GM21529 (cell line): ENCODE results near the gene GOLGA2.

Experiments used
- ATAC-seq: cut with Tn5 transposase; IDR thresholded peaks from one replicate; pipeline ENCODE4 v1.9.1; 2021; ENCODE audit not compliant: unreplicated experiment

GOLGA2 gene

GRCh38 chr9:128257907-128258306 lies 17.9 kb downstream of the GOLGA2 start:
- no peak for ATAC-seq

GRCh38 chr9:128257086-128257825 lies 18.6 kb downstream of the GOLGA2 start:
- ATAC-seq, result no peak

- ATAC-seq, result no peak
Measured at GRCh38 chr9:128254855-128255759, 20.7 kb downstream of the GOLGA2 start.

- no peak for ATAC-seq
Measured at GRCh38 chr9:128254362-128254761, 21.4 kb downstream of the GOLGA2 start.

GRCh38 chr9:128253991-128254346 lies 21.8 kb downstream of the GOLGA2 start:
- no peak for ATAC-seq

GRCh38 chr9:128253140-128253990 lies 22.4 kb downstream of the GOLGA2 start:
- no peak for ATAC-seq

GRCh38 chr9:128252317-128253139 lies 23.3 kb downstream of the GOLGA2 start:
- ATAC-seq, result no peak

GRCh38 chr9:128251732-128252100 lies 24.1 kb downstream of the GOLGA2 start:
- ATAC-seq, result no peak

- no peak for ATAC-seq
Measured at GRCh38 chr9:128250839-128251731, 24.7 kb downstream of the GOLGA2 start.

GRCh38 chr9:128249908-128250838 lies 25.6 kb downstream of the GOLGA2 start:
- ATAC-seq, result peak; percentile 90

- no peak for ATAC-seq
Measured at GRCh38 chr9:128249558-128249907, 26.3 kb downstream of the GOLGA2 start.

GRCh38 chr9:128247226-128247803 lies 28.5 kb downstream of the GOLGA2 start:
- no peak for ATAC-seq

GRCh38 chr9:128246471-128246870 lies 29.3 kb downstream of the GOLGA2 start:
- no peak for ATAC-seq

- no peak for ATAC-seq
Measured at GRCh38 chr9:128245421-128246151, 30.2 kb downstream of the GOLGA2 start.

GRCh38 chr9:128244837-128245231 lies 31.0 kb downstream of the GOLGA2 start:
- no peak for ATAC-seq

- ATAC-seq, result no peak
Measured at GRCh38 chr9:128244091-128244836, 31.5 kb downstream of the GOLGA2 start.
